ENCODE data around the gene ADORA3. TPM values are rescaled to one million over a fixed set of nuclear protein-coding genes. Genes with fewer than 3 reads are reported as not detected.

The ADORA3 gene
- not detected in 2 replicates for total RNA-seq

GRCh38 chr1:111503585-111504060 lies at the start of gene ADORA3, which contains the start of gene TMIGD3:
ADORA3 (minus strand) TSS chr1:111503633; CDS start chr1:111503354, 279 bp downstream.
TMIGD3 (minus strand) TSS chr1:111503633; CDS start chr1:111503354, 279 bp downstream.

Other genes with a start within 250 kb of the ADORA3 start
- gene CHIA, start 212.8 kb downstream of the ADORA3 start, total RNA-seq: not detected in 2 replicates
- 0.16 and 1.0 TPM in 2 replicates for gene OVGP1, start 75.9 kb downstream of the ADORA3 start, total RNA-seq
- 27.0 and 77.1 TPM in 2 replicates for gene WDR77, start 54.4 kb downstream of the ADORA3 start, total RNA-seq
- 193 and 228 TPM in 2 replicates for gene ATP5PB, start 54.2 kb downstream of the ADORA3 start, total RNA-seq
- gene C1orf162, start 29.6 kb downstream of the ADORA3 start, total RNA-seq: under 0.01 TPM in 1 of 2 replicates, not detected in the other
- gene TMIGD3, start within 50 bp of the ADORA3 start, total RNA-seq: not detected in 2 replicates
- gene RAP1A, start 116.2 kb upstream of the ADORA3 start, total RNA-seq: 12.2 and 14.5 TPM in 2 replicates
- gene INKA2, start 235.8 kb upstream of the ADORA3 start, total RNA-seq: under 0.01 and 0.63 TPM in 2 replicates